Measurements from ENCODE around the gene RPRML.

RPRML gene

DNA sequence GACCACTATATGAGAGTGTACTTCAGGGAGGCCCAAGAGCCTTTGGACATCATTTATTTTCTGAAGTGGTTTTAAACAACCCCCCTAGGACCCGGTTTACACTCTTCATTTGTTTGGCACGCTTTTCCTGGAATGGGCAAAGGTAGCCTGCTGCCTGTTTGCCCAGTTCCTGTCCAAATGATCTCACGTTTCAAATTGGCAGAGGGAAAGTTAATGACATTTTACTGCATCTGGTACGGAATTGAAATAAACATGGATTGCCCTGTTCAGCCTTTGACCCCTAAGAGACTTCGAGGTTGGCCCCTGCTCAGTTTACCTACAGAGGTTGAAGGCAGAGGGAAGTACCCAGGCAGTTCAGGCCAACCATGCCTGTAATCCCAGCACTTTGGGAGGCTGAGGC, 5.8 kb upstream of the RPRML start:
- DNase-seq = no peak
- H3K4me3 Mint-ChIP-seq = no peak overlapping the region
- peaks cover 92% of the 10 kb centered on the region for H3K27me3 Mint-ChIP-seq (ENCODE audit: low read depth, poor library complexity)
- no peaks in the 10 kb centered on the region for H3K36me3 Mint-ChIP-seq (ENCODE audit: low read depth)
- TF ChIP-seq, protein P1, sequence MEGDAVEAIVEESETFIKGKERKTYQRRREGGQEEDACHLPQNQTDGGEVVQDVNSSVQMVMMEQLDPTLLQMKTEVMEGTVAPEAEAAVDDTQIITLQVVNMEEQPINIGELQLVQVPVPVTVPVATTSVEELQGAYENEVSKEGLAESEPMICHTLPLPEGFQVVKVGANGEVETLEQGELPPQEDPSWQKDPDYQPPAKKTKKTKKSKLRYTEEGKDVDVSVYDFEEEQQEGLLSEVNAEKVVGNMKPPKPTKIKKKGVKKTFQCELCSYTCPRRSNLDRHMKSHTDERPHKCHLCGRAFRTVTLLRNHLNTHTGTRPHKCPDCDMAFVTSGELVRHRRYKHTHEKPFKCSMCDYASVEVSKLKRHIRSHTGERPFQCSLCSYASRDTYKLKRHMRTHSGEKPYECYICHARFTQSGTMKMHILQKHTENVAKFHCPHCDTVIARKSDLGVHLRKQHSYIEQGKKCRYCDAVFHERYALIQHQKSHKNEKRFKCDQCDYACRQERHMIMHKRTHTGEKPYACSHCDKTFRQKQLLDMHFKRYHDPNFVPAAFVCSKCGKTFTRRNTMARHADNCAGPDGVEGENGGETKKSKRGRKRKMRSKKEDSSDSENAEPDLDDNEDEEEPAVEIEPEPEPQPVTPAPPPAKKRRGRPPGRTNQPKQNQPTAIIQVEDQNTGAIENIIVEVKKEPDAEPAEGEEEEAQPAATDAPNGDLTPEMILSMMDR (IDR thresholded peaks at IDR 0.05) = no peak
- no peaks in the 10 kb centered on the region for H3K4me1 Mint-ChIP-seq
- H3K27ac Mint-ChIP-seq = no peak overlapping the region
- peaks cover 4% of the 10 kb centered on the region for H3K9me3 Mint-ChIP-seq

DNA sequence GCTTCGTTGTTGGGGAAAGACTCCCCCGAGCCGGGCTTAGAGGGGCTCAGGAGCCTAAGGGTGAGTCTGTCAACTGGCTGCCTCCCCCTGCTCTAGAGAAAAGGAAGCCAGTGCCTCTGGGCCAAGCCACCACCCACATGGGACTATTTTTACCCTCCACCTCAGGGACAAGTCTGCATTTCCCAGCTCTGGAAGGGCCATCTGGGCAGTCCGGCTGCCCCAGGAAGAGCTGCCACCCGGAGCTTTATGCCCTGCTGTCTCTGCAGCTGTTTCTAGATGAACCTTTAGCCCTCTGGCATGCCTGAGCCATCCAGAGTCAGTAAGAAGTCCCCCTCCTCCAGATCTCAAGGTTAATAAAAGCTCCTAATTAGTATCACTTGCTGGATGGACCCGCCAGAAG, 5.3 kb upstream of the RPRML start:
- TF ChIP-seq, protein P1 (IDR thresholded peaks at IDR 0.05) = no peak
- Mint-ChIP-seq H3K4me1 (no peaks in the 10 kb centered on the region), H3K27ac (no peak overlapping the region), H3K27me3 (ENCODE audit: low read depth, poor library complexity) (peaks cover 92% of the 10 kb centered on the region), H3K4me3 (no peak overlapping the region), H3K9me3 (peaks cover 4% of the 10 kb centered on the region), H3K36me3 (ENCODE audit: low read depth) (no peaks in the 10 kb centered on the region)
- DNase-seq = no peak

DNA sequence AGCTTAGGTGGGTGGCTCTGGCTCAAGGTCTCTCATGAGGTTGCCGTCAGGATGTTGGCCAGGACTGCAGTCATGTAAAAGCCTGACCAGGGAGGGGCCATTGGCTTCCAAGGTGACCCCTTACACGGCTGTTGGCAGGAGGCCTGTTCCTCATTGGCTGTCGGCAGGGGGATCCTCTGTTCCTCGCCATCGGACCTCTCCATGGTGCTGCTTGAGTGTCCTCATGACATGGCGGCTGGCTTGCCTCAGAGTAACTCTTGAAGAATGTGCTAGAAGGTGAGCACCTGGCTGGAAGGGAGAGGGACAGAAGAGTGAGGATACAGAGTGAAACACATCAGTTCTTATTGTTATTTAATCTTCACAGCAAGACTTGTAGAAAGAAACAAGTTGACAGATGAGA, 4.7 kb upstream of the RPRML start:
- no peak for DNase-seq
- H3K27me3 Mint-ChIP-seq (ENCODE audit: low read depth, poor library complexity) = peaks cover 88% of the 10 kb centered on the region
- TF ChIP-seq, protein P1 (IDR thresholded peaks at IDR 0.05) = no peak
- no peaks in the 10 kb centered on the region for H3K4me1 Mint-ChIP-seq
- H3K36me3 Mint-ChIP-seq (ENCODE audit: low read depth) = no peaks in the 10 kb centered on the region
- no peak overlapping the region for H3K4me3 Mint-ChIP-seq
- no peak overlapping the region for H3K27ac Mint-ChIP-seq
- peaks cover 4% of the 10 kb centered on the region for H3K9me3 Mint-ChIP-seq

- Mint-ChIP-seq H3K27me3 (ENCODE audit: low read depth, poor library complexity) (peaks cover 88% of the 10 kb centered on the region), H3K9me3 (peaks cover 4% of the 10 kb centered on the region), H3K36me3 (ENCODE audit: low read depth) (no peaks in the 10 kb centered on the region), H3K4me1 (peaks cover 8% of the 10 kb centered on the region), H3K27ac (no peak overlapping the region), H3K4me3 (no peak overlapping the region)
- DNase-seq = no peak
- TF ChIP-seq, protein P1 (IDR thresholded peaks at IDR 0.05) = no peak
Observed at GRCh38 chr17:46982577-46982976, 3.5 kb upstream of the RPRML start.

DNA sequence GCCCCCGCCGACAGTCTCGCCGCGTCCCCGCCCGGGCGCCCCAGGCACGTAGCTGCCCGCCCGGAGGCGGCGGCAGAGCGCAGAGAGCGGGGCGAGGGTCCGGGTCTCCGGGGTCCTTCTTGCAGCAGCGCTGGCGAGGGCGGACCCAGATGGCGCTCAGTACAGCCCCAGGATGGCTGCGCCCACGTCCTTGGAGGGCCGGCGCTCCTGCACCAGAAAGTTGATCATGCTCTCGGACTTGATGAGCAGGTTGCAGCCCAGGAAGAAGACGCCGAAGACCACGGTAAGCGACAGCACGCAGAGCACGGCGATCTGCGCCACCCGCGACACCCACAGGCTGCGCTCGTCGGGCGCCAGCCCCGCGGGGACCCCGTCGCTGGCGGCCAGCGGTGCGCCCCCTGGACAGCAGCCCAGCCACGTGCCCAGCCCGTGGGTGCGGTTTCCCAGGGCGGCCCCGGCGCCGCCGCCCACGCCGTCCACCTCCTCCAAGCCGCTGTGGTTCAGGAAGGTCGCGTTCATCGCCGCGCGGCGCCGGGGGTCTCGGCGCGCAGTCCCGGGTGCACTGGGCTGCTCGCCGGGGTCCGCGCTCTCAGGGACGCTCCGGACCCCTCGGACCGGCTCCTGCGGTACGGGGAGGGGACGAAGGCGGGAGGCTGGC, 435 bp downstream of the RPRML start:
- Mint-ChIP-seq H3K27me3 (ENCODE audit: low read depth, poor library complexity) (peaks cover 93% of the 10 kb centered on the region), H3K27ac (no peak overlapping the region), H3K4me3 (peak overlapping the region; percentile 76), H3K9me3 (peaks cover 7% of the 10 kb centered on the region), H3K36me3 (ENCODE audit: low read depth) (no peaks in the 10 kb centered on the region), H3K4me1 (peaks cover 14% of the 10 kb centered on the region)
- TF ChIP-seq, protein P1 (IDR thresholded peaks at IDR 0.05) = no peak
- peak; percentile 40 for DNase-seq
